Stimulated activated CD4-positive, alpha-beta T cell treated with anti-CD3 and anti-CD28 coated beads, Interleukin-1b, Interleukin-23, amount 100 ng/mL, for 48 hours (primary cell): ENCODE data around the gene CD58.
"Not testable (repeated sequence)": the region's sequence is repeated elsewhere in the genome, so short reads cannot be mapped to it uniquely, and the experiment has no call there.

Experiments used
- DNase-seq: peaks from one replicate; pipeline ENCODE4 v3.0.0-alpha.2; 2020

CD58 gene, protein sequence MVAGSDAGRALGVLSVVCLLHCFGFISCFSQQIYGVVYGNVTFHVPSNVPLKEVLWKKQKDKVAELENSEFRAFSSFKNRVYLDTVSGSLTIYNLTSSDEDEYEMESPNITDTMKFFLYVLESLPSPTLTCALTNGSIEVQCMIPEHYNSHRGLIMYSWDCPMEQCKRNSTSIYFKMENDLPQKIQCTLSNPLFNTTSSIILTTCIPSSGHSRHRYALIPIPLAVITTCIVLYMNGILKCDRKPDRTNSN

DNA sequence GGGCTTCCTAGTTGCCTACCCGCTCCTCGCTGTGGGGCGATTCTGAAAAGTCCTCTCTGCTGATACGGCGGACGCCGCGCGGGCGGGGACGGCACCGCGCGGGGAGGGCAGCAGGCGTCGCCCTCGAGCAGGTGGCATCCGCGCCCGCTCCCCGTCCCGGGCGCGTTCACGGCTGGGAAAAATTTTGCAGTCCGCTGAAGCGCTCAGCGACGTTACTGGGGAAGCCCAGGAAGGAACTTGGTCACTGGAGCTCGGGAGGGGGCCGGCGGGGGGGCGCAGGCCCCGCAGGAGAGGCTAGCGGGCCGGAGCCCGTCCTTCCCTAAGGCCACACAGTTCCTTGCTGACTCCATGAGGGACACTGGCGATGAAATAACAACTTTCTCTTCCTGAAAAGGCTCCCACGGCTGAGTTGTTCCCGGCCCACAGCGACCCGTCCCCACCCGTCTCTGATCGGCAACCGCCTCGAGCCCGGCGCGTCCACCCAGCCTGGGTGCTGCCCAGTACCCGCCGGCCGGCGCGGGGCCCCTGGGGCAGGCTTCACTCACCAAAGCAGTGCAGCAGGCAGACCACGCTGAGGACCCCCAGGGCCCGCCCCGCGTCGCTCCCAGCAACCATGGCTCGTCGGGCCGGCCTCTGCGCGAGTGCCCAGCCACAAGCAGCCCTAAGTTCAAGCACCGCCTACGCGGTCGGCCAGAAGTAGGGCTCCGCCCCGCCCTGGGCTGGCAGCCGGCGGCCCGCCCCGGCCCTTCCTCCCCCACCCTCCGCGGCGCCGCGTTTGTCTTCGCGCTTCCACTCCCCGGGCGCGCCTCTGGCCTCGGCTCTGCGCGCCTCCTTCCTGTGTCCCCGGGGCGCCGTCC lies at the start of gene CD58:
CD58 (minus strand) TSS at position 669 of the 857 bp plus-strand sequence; CDS start at position 615, 54 bp downstream.
- peak; percentile 85 for DNase-seq

DNA sequence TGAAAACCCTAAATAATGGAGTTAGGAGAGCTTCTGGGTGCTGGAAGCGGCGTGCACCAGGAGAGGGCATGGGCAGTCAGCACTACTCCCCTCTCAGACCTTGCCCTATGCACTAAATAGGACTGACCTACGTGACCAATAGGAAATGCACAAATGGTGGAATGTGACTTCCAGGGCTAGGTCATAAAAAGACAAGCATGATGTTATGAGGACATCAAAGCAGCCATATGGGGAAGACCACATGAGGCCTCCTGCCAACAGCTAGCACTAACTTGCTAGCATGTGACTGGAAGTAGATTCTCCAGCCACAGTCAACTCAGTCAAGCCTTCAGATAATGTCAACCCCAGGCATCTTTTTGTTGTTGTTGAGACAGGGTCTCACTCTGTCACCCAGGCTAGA lies 49.6 kb upstream of the CD58 start:
- DNase-seq, result not testable (repeated sequence)

DNA sequence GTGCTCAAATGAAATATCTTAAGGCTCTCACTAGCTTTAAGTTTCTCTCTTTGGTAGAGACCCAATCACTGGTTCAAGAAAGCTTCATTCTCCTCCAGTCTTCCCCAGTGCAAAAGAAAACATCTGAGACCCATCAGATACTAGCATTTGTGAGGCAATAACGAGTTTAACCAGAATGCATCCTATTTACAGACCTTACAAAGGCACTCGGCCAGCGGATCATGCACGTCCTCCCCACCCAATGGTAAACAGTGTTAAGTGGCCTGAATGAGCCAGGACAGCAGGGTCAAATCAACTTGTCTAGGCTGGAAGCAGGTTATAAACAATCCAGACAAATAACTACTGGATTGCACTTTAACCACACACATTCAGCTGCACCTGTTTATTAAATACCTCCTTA lies 48.3 kb upstream of the CD58 start:
- not testable (repeated sequence) for DNase-seq

DNA sequence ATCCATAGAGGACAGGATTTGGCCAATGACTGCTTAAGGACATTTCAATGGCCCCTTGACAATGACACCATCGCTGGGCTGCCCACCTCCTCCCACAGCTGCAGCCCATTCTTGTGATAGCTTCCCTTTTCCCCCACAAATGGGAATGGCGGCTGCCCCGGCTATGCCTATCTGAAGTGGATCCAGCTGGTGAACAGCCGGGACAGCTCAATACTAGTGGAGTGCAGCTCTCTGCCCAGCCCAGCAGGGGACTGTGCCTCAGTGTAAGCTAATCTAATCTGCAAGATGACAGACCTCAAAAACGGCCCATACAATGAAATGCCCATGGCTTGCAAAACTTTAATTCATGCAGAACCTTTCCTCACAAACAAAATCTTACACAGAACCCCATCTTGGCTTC lies 47.0 kb upstream of the CD58 start:
- not testable (repeated sequence) for DNase-seq

DNA sequence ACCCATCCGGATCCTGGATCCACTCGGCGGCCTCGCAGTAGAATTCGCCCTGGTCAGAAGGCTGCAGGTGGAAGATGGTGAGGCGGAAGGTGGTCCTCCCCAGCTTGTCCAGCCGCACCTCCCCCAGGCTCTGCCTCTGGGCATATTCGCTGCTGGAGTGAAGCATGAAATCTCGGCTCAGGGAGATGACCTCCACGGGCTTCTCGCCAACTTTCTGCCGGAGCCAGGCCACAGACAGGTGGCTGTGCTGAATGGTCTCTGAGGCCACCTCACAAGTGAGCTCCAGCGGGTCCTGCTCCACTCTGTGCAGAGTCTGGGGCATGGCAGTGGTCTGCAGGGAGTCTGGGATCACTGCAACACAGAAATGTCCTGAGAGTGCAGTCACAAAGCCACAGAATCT lies 43.0 kb upstream of the CD58 start:
- DNase-seq, result not testable (repeated sequence)

DNA sequence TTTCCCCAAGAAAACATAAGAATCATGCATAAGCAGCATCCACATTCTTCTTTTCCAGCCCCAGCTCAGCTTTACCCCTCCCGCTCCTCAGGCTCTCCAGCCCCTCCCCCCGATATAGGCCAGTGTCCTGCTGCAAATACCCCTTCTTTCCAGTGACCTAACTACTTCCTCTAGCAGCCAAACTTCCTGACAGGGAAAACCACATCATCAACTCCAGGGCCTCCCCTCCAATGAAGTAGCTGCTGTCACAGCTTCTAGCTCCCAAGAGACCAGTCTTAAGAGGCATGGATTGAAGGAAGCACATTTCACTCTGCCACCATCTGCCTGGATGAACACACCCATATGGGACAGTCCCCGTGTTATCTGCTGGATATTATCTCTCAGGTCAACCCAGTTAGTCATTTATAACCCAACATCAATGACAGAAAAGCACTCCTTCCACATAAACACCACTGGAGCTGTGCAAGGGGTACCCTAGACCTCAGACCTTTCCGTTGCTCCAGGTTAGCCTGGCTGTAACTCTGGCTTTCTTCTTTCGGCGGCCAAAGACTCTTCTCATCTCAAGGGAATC lies 39.1 kb upstream of the CD58 start:
- DNase-seq, result not testable (repeated sequence)

DNA sequence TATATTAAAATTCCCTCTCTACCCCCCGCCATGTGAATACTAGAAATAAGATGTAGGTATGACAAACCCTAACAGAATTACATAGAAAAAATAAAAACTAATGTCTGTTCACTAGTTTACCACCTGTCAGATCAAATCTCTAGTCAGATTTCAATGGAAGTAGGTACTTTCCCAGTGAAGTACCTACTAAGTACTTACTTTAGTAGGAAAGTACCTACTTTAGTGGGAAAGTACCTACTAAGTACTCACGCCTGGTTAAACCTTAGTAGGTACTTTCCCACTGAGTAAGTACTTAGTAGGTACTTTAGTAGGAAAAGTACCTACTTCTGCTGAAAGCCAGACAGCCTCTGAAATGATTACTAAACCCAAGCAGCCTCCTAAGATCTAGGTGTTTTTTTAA lies 38.0 kb upstream of the CD58 start:
- DNase-seq, result not testable (repeated sequence)

DNA sequence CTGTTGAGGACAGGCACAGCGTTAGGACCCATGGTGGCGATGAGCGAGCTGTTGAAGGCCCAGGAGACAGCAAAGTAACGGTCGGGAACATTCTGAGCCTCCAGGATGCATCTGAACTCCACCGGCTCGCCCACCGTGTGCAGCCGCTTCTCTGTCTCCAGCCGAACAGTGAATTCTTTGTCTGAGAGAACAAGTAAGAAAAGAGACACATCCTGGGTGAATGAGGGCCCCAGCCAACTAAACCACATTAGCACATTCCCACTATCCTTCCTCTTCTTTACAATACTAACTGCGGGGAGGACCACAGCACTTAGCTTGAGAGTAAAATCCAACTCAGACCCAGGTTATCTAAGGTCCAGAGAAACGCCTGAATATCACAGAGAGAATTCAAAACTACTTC lies 37.3 kb upstream of the CD58 start:
- not testable (repeated sequence) for DNase-seq

DNA sequence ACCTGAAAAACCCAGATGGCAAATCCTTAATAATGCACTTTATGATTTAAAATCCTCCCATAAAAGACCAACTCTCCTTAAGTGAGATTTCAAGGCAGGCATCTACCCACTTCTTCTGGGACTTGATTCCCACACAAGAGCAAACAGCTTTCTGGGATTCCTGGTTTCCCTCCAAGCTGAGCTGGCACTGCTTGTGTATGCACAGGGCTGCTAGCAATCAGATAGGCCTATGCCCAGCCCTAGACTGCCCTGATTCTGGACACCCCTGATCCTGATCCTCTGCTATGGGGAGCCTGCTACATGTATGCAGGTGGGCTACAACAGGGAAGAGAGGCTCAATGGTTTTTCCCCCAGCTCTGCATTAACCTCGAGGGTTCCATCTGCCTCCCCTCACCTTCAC lies 36.6 kb upstream of the CD58 start:
- DNase-seq, result not testable (repeated sequence)

DNA sequence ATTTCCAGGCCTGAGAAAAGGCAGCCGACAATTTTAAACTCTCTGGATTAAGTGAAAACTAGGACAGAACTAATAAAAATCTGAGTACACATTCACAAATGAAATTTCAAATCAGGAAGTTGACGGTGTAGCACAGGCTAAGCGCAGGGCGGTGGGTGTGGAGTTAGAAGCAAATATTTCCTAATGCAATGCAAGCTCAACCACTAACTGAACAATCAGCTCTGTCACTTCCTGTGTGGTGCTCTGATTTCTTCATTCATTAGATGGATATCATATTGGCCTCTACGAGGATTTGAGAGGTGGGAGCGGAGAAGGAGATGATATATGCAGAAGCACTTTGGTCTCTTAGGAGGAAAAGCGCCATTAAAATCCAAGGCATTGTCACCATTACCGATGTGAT lies 35.2 kb upstream of the CD58 start:
- DNase-seq, result not testable (repeated sequence)

DNA sequence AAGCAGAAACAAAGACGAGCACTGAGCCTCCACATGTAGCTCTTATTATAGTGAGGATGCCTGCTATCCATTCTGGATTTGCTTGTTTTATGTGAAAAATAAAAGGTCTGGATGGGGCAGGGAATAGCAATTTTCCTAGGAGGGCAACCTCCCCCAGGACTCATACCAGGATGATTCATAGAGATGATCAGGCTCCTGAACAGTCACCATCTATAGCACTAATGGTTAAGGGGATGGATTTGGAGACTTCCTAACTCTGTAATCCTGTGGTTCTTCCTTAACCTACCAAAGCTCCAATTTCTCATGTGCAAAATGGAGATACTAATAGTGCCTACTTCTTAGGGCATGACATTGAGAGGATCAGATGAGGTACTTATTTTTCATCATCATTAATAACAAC lies 34.5 kb upstream of the CD58 start:
- DNase-seq, result no peak

DNA sequence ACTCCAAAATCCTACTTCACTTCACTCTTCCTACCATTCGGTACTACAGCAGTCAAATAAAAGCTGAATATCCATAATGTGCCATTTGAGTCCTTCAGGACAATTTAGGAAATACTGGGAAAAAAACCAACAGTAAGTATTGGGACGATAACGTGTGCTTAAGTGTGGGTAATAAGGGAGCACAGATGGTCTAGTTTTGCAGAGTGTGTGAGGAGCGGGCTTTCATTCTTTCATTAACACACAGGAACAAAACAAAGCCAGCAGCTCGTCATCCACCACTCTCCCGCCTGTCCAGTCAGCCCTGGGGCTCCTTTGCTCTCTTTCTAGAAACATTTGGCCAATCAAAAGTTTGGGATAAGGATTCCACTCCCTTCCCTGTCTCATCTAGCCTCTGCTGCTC lies 33.6 kb upstream of the CD58 start:
- DNase-seq, result not testable (repeated sequence)

DNA sequence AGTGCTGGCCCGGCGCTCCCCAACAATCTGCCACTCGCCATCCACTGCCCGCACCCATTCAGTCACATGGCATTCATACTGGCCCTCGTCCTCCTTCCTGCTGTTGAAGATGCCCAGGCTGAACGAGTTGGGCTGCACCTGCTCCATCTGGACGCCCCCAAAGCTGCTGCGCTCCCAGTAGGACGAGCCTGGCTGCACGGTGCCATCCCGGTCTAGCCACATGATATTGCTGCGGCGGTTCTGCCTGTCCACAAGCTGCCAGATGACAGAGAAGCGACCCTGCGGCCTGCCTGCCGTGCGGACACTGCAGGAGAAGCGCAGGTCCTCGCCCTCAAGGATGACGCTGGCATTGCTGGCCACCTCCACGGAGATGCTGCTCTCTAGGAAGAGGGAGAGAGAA lies 32.8 kb upstream of the CD58 start:
- DNase-seq, result not testable (repeated sequence)

DNA sequence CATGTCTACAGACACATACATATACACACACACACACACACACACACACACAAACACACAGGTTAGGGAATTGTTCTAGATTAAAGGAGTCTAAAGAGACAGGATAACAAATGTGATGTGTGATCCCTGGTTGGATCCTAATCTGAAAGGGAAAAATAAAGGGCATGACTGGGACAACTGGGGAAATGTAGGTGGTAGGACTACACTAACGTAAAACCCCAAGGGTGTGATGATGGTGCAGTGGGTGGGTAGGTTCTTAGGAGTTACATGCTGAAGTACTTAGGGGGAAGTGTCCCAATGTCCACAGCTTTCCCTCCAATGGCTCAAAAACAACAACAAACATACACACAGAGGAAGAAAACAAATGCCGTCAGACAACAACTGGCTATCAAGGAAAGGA lies 28.5 kb upstream of the CD58 start:
- not testable (repeated sequence) for DNase-seq

DNA sequence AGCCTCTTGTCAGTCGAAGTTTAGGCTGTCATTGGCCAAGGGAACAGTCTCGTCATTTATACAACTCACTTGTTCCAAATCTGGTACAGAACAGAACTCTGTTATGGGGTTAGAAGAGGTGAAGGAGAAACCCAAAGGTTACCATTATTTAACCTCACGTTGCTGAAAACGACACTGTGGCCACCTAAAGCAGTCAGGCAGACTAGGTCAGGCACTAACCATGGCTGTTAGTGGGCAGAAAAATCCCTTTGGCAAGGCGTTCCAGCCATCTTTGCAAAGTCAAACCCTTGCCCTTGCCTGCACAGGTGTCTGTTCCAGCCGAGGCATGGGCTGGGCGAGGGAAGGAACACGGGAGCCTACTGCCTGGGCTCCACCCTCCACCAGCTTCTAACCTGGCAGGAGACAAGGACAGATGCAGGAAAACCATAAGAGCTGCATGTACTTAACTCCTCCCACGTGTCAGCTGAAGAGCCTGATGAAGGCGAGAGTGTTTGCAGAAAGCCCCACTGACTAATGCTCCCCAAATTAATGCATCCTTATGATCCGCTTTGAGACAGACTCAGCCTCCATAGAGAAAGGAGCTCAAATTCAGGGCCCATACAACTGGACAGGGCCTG lies 27.7 kb upstream of the CD58 start:
- DNase-seq, result not testable (repeated sequence)

DNA sequence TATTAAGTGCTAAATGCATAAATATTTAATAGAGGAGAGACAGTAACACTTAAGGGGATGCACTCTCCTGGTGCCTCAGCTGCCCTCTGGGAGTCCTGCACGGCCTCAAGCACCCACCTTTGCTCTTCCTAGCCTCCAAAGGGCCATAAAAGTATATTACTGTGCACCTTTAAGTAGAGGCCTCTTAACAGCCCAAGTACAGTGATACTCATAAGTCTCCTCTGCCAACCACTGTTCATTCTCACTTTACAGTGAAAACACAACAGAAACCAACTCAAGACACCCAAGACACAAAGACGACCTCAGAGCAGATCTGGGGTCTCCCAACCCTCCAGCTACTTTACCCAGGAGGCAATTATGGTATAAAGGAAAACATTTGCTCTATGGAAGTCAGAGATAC lies 26.6 kb upstream of the CD58 start:
- DNase-seq, result not testable (repeated sequence)

DNA sequence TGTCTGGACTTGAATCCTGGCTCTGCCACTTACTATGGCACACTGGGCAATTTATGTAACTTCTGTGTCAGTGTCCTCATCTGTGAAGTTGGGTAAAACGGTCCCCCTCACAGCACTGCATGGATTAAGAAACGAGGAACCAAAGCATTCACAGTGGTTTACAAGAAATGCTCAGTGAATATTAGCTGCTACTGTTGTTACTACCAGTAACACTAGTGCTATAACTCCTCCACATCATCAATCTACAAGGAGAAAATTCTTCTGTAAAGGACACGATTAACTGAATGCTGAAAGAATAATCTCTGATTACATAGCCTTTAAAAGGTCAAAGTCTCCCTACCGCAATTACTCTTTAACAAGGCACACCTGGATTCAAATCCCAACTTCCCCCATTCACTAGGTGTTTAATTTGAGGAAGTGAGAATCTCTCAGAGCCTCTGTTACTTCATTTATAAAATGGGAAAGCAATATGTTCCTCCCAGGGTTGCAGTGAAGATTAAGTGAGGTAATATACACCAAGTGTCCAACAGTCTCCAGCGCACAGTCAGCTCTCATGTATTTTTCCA lies 26.0 kb upstream of the CD58 start:
- not testable (repeated sequence) for DNase-seq

DNA sequence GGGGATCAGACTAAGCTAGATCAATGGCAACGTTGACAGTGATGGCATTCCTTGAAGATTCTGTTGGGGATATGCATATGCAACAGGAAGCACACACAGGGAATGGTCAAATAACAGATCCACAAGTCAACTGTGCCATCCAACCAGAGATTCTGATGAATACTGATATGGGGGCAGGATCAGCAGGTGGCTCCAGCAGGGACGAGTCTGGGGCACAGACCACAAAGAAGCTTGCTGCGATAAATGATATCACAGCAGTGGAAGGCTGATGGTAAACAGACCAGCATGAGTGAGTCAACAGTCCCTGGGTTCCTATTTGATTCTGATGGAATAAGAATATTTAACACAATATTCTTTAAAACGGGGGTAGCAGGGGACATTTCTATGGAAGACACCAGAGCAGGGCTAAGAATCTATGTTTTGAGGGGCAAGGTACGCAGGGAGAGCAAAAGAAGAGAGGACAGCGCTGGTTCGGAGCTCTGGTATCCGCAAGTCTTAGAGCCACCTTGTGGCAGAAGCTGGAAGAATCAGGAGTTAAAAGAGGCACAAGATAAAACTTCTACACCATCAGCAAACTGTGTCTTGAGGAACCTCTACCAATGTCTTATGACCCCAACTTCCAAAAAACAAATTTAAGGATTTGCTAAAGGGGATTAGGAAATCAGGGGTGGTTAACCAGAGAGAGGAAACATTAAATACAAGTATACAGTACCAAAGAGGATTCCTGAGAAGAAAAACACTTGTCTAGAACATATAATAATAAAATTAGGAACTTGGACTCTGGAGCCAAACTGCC lies 25.3 kb upstream of the CD58 start:
- DNase-seq, result not testable (repeated sequence)

DNA sequence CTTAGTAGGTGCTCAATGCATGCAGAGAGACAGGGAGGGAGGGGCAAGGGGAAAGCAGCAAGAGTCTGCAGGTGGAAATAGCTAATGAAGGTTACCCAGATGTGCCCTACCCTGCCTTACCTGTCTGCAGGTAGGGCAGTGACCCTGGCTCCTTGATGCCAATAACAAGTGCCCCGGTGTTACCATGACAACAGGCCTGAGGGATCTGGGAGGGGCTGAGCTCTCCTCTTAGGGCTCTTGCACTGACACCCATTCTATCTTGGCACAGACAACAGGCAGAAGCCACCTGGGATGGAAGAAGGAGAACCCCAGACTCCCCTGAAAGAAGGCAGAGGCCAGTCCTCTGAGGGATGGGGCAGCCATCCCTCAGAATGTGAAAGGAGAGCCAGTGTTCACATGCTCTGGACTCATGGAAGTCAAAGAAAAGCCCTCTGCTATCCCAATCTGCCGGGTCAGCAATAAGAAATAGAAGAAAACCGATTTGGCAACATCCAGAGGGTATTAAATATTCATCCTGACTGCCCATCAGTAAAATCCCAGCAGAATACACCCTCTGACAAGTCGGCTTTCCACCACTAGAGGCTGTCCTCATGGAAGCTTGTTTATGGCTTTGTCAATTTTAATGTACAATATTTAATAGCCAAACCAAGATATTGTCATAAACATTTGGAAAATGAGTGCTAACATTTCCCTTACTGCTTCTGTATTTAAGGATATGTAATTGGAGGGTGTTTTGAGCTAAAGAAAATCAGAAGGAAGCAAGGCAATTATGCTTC lies 24.4 kb upstream of the CD58 start:
- DNase-seq, result not testable (repeated sequence)

DNA sequence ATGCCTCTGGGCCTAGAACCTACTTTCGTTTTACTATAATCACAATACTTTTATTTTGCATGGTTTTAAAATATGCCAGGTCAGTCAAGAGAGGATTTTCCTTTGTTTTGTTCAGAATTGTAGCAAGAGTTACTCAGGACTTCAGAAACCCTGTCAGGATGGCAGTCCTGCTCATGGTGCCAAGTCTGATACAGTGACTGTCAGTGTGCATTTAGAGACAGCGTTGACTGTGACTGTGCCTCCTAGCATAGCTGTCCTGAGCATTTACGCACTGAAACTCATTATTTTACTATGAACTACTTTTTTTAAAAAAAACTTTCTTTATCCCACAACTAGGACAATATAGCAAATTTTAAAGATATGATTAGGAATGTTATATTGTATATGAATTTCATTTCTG lies 23.2 kb upstream of the CD58 start:
- not testable (repeated sequence) for DNase-seq

DNA sequence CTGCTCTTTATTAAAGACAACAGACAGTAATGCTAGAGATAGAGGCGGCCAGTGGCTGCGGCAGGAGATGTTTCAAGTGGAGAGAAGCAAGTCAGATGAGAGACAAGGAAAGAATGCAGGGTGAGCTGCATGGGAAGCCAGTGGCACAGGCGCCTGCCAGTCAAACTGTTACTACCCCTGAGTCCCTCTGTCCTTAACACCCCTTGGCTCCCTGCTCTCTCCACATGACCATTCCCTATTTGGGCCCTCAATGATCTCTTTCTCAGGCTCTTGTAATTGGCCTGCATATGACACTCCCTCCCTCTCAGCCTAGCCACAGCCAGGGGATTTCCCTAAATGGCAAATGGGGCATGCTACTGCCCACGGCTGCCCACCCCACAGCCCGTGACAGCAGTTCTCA lies 22.6 kb upstream of the CD58 start:
- DNase-seq, result not testable (repeated sequence)
